IPS DF 6.9 (cell line): ENCODE results near the gene HCFC2.

ENCODE experiments used
- DNase-seq: peaks from one replicate; pipeline ENCODE4 v3.0.0-alpha.2; 2013; ENCODE audit warnings: low read depth, low spot score
- H3K27ac ChIP-seq: one replicate; pipeline ENCODE4 v1.5.1; 2013; ENCODE audit warnings: low read length, control low read depth
- H3K27me3 ChIP-seq: 2 replicates; pipeline ENCODE4 v1.6.1; 2013; ENCODE audit warnings: mild to moderate bottlenecking, low read length; ENCODE audit not compliant: control insufficient read depth, insufficient read depth
- H3K36me3 ChIP-seq: 2 replicates; pipeline ENCODE4 v1.6.1; 2013; ENCODE audit warnings: low read length; ENCODE audit not compliant: control insufficient read depth, insufficient read depth
- H3K4me1 ChIP-seq: 2 replicates; pipeline ENCODE4 v1.6.1; 2013; ENCODE audit warnings: low read length; ENCODE audit not compliant: control insufficient read depth, insufficient read depth
- H3K4me3 ChIP-seq: 2 replicates; pipeline ENCODE4 v1.5.1; 2013; ENCODE audit warnings: mild to moderate bottlenecking, low read length
- H3K9me3 ChIP-seq: 2 replicates; pipeline ENCODE4 v1.6.1; 2013; ENCODE audit warnings: low read length, inconsistent platforms; ENCODE audit not compliant: control insufficient read depth, insufficient read depth
- WGBS: extraction: QIAGEN DNeasy Blood & Tissue Kit; methylation state at CpG from one replicate; pipeline ENCODE4 v1.1.7; 2013; ENCODE audit warnings: mixed read lengths, missing lambda C conversion rate; ENCODE audit not compliant: insufficient read length, insufficient coverage; 5-methylcytosine and 5-hydroxymethylcytosine counted together

Gene HCFC2

GRCh38 chr12:104056419-104056972 is 7.8 kb upstream of the HCFC2 start:
- Histone ChIP-seq H3K36me3 (no peaks in the 10 kb centered on the region), H3K4me1 (no peaks in the 10 kb centered on the region; the same call in 1 of the 2 replicates), H3K27ac (no peak overlapping the region), H3K27me3 (no peaks in the 10 kb centered on the region), H3K9me3 (no peaks in the 10 kb centered on the region), H3K4me3 (no peak overlapping the region)
- no peak for DNase-seq
- no CpG with 5 or more reads among the region's 4 CpGs for WGBS

- no peaks in the 10 kb centered on the region for H3K27me3 ChIP-seq
- H3K27ac ChIP-seq: no peak overlapping the region
- no peaks in the 10 kb centered on the region; the same call in 1 of the 2 replicates for H3K4me1 ChIP-seq
- no peaks in the 10 kb centered on the region for H3K36me3 ChIP-seq
- H3K4me3 ChIP-seq: no peak overlapping the region
- no CpG with 5 or more reads among the region's 1 CpG for WGBS
- no peaks in the 10 kb centered on the region for H3K9me3 ChIP-seq
- DNase-seq: no peak
Measured at GRCh38 chr12:104057771-104058197, 6.5 kb upstream of the HCFC2 start.

DNA sequence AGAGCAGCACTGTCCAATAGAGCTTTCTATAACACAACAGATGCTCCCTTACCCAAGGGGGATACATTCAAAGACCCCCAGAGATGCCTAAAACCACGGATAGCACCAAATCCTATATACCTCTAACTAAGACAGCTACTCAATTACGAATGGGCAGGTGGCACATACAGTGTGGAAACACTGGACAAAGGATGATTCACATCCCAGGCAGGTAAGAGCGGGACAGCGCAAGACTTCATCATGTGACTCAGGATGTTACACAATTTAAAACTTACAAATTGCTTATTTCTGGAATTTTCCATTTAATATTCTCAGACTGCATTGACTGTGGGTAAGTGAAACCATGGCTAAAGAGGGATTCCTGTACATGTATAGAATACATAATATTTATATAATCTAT is 5.5 kb upstream of the HCFC2 start:
- no peak overlapping the region for H3K4me3 ChIP-seq
- no peak overlapping the region for H3K27ac ChIP-seq

GRCh38 chr12:104059963-104060362 is 4.4 kb upstream of the HCFC2 start:
- WGBS: no CpG with 5 or more reads among the region's 2 CpGs
- no peak for DNase-seq

More for the DNA sequence above, 5.5 kb upstream of the HCFC2 start:
- WGBS: no CpG with 5 or more reads among the region's 4 CpGs
- Histone ChIP-seq H3K36me3 (no peaks in the 10 kb centered on the region), H3K9me3 (no peaks in the 10 kb centered on the region), H3K4me1 (no peaks in the 10 kb centered on the region; the same call in 1 of the 2 replicates), H3K27me3 (no peaks in the 10 kb centered on the region)
- no peak for DNase-seq

DNA sequence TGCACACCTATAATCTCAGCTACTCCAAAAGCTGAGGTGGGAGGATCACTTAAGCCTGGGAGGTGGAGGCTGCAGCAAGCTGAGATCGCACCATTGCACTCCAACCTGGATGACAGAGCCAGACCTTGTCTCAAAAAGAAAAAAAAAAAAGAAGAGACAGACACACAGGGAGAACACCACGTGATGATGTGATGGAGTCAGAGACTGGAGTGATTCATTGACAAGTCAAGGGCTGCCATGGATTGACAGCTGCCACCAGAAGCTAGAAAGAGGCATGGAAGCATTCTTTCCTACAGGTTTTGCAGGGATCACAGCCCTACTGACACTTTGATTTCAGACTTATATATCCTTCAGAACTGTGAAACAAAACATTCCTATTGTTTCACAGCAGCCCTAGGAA is 3.5 kb upstream of the HCFC2 start:
- Histone ChIP-seq H3K36me3 (no peaks in the 10 kb centered on the region), H3K9me3 (no peaks in the 10 kb centered on the region), H3K27me3 (no peaks in the 10 kb centered on the region), H3K27ac (no peak overlapping the region), H3K4me1 (no peaks in the 10 kb centered on the region), H3K4me3 (no peak overlapping the region)
- DNase-seq: no peak
- no CpG with 5 or more reads among the region's 2 CpGs for WGBS

More at GRCh38 chr12:104059963-104060362, 4.4 kb upstream of the HCFC2 start:
- H3K36me3 ChIP-seq: no peaks in the 10 kb centered on the region
- no peaks in the 10 kb centered on the region; the same call in 1 of the 2 replicates for H3K4me1 ChIP-seq
- H3K27me3 ChIP-seq: no peaks in the 10 kb centered on the region
- no peaks in the 10 kb centered on the region for H3K9me3 ChIP-seq
- no peak overlapping the region for H3K4me3 ChIP-seq
- no peak overlapping the region for H3K27ac ChIP-seq

GRCh38 chr12:104063712-104064030 is 660 bp upstream of the HCFC2 start:
- no peak for DNase-seq
- Histone ChIP-seq H3K27ac (no peak overlapping the region), H3K9me3 (no peaks in the 10 kb centered on the region), H3K4me3 (peak overlapping the region; percentile 97), H3K4me1 (no peaks in the 10 kb centered on the region), H3K27me3 (no peaks in the 10 kb centered on the region), H3K36me3 (no peaks in the 10 kb centered on the region)
- WGBS: no CpG with 5 or more reads among the region's 7 CpGs

GRCh38 chr12:104064842-104065427 is 604 bp downstream of the HCFC2 start:
- Histone ChIP-seq H3K36me3 (no peaks in the 10 kb centered on the region), H3K27me3 (no peaks in the 10 kb centered on the region), H3K9me3 (no peaks in the 10 kb centered on the region), H3K4me3 (peak overlapping the region; percentile 97; the same call in 1 of the 2 replicates), H3K27ac (no peak overlapping the region), H3K4me1 (no peaks in the 10 kb centered on the region)
- no CpG with 5 or more reads among the region's 41 CpGs for WGBS
- no peak for DNase-seq

GRCh38 chr12:104072099-104072498 is 7.8 kb downstream of the HCFC2 start:
- Histone ChIP-seq H3K4me3 (no peak overlapping the region), H3K4me1 (no peaks in the 10 kb centered on the region), H3K36me3 (no peaks in the 10 kb centered on the region), H3K27me3 (no peaks in the 10 kb centered on the region), H3K9me3 (no peaks in the 10 kb centered on the region), H3K27ac (no peak overlapping the region)
- no peak for DNase-seq
- WGBS: no CpG with 5 or more reads among the region's 2 CpGs

- WGBS: no CpG with 5 or more reads among the region's 1 CpG
- Histone ChIP-seq H3K36me3 (no peaks in the 10 kb centered on the region), H3K9me3 (no peaks in the 10 kb centered on the region), H3K27me3 (no peaks in the 10 kb centered on the region), H3K4me1 (no peaks in the 10 kb centered on the region), H3K4me3 (no peak overlapping the region), H3K27ac (no peak overlapping the region)
- no peak for DNase-seq
Measured at GRCh38 chr12:104073699-104074098, 9.4 kb downstream of the HCFC2 start.

- Histone ChIP-seq H3K4me1 (no peaks in the 10 kb centered on the region), H3K9me3 (no peaks in the 10 kb centered on the region), H3K27ac (no peak overlapping the region), H3K36me3 (no peaks in the 10 kb centered on the region), H3K4me3 (no peak overlapping the region), H3K27me3 (no peaks in the 10 kb centered on the region)
- WGBS: no CpG with 5 or more reads among the region's 1 CpG
- DNase-seq: no peak
Measured at GRCh38 chr12:104079024-104079423, 14.7 kb downstream of the HCFC2 start.

GRCh38 chr12:104080764-104081163 is 16.4 kb downstream of the HCFC2 start:
- Histone ChIP-seq H3K4me3 (no peak overlapping the region), H3K27me3 (0 out of 2 replicates have a peak, but pooled peaks cover 2% of the 10 kb centered on the region), H3K27ac (no peak overlapping the region), H3K9me3 (no peaks in the 10 kb centered on the region), H3K36me3 (no peaks in the 10 kb centered on the region), H3K4me1 (no peaks in the 10 kb centered on the region)
- no peak for DNase-seq
- WGBS: no CpG with 5 or more reads among the region's 1 CpG
